Measurements from ENCODE around the gene RABAC1. TPM values are rescaled to one million over a fixed set of nuclear protein-coding genes. Genes with fewer than 3 reads are reported as not detected.

The RABAC1 gene
- total RNA-seq, 1 experiment from 2014 or later, result 66.3 TPM

DNA sequence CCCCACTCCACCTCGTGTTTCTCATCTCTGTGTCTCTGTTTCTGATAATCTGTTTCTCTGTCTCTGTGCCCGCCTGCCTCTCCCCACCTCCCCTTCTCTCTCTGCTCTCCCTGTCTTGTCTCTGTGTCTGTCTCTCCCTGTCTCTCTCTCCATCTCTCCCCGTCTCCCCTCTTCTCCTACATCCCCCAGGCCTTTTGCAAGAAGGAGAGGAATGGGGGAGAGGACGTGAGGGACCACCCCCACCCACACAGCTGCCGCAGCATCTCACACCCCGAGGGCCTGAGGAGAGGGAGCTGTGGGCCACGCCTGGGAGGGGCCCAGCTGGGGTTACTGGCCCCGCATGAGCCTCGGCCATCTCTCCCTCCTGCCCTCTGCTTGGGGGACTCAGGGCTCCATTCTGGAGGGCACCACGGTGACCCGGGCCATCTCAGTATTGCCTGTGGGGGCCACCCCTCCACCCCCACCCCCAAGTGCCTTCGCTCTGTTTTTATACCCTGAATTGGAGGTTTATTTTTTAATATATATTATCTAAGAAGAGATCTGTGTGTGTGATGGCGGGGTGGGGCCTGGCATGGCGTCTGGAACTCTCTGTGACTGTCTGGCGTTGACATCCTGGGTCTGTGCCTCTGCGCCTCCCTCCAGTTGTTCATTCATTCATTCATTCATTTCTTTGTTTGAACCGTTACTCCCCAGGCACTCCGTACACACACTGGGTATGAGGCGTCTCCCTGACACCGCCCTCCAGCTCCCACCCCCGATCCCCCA, 52.0 kb downstream of the RABAC1 start:
- RAD21 ChIA-PET (ENCODE audit: low non-redundant PET in 1 of 2, low total read pairs in 2 of 2, uncharacterized antibody in 2 of 2, unreplicated experiment in 2 of 2), result no interaction called here
- DNase-seq (ENCODE audit: low read depth, low spot score), result no peak
- no peaks in the 10 kb centered on the region for H3K27me3 ChIP-seq (ENCODE audit: insufficient read depth, low read length)
- H3K27ac ChIP-seq (ENCODE audit: low read depth, low read length), result no peak overlapping the region
- H4K20me1 ChIP-seq (ENCODE audit: insufficient read depth), result no peaks in the 10 kb centered on the region
- no peaks in the 10 kb centered on the region for H3K79me2 ChIP-seq (ENCODE audit: insufficient read depth, low read length)
- H3K4me1 ChIP-seq (ENCODE audit: control insufficient read depth in 1 of 2, insufficient read depth in 2 of 2, low read length in 2 of 2), result peaks cover 0 to 6% of the 10 kb centered on the region in 2 experiments; a peak in 1 of 4 replicates
- peaks cover 23 to 29% of the 10 kb centered on the region in 2 experiments; a peak in 3 of 4 replicates for H3K36me3 ChIP-seq (ENCODE audit: control insufficient read depth in 1 of 2, insufficient read depth in 2 of 2, low read length in 2 of 2)
- TF ChIP-seq ZBTB33 (IDR thresholded peaks at IDR 0.05; ENCODE audit: extremely low read depth, insufficient replicate concordance, low read length) (no peak), RAD21 (IDR thresholded peaks at IDR 0.05; ENCODE audit: low read depth) (no peak), EGR1 (IDR thresholded peaks at IDR 0.05; ENCODE audit: low read depth) (no peak), FOSL1 (IDR thresholded peaks at IDR 0.05; ENCODE audit: low read depth) (no peak), CBX3 (IDR thresholded peaks at IDR 0.05; ENCODE audit: low read depth) (no peak), EZH2 (IDR thresholded peaks at IDR 0.05) (no peak), EZH2phosphoT487 (IDR thresholded peaks at IDR 0.05; ENCODE audit: borderline replicate concordance) (no peak), SIN3A (IDR thresholded peaks at IDR 0.05; ENCODE audit: low read depth) (no peak), POLR2A (IDR thresholded peaks at IDR 0.05; ENCODE audit: borderline replicate concordance, extremely low read depth, insufficient read depth, insufficient read length) (no peak), POLR2AphosphoS5 (IDR thresholded peaks at IDR 0.05; ENCODE audit: low read depth, low read length) (no peak), ZNF274 (IDR thresholded peaks at IDR 0.05; ENCODE audit: low read depth, low read length) (no peak)
- no peak overlapping the region for H3K4me2 ChIP-seq (ENCODE audit: low read length)
- H3K4me3 ChIP-seq (replicated peaks in 1 of 2; ENCODE audit: low read depth in 1 of 2, low read length in 2 of 2), result no peak overlapping the region
- BruUV-seq (replicated peaks), result no TSS peak
- H2AFZ ChIP-seq (ENCODE audit: low read depth, low read length, poor library complexity, severe bottlenecking), result no peak overlapping the region
- CTCF ChIA-PET, result no interaction called here
- POLR2A ChIA-PET, result no interaction called here
- no peak for ATAC-seq
- no peaks in the 10 kb centered on the region for H3K9me2 ChIP-seq (ENCODE audit: insufficient read depth)
- intact Hi-C loops (cut with micrococcal nuclease), result no loop called here
- H3K9ac ChIP-seq (ENCODE audit: low read length), result no peak overlapping the region
- H3K9me3 ChIP-seq (ENCODE audit: control insufficient read depth in 1 of 2, insufficient read depth in 1 of 2, low read depth in 1 of 2, low read length in 2 of 2), result no peaks in the 10 kb centered on the region

Other genes with a start within 250 kb of the RABAC1 start
- 0.59 TPM for gene CEACAM6, start 203.8 kb downstream of the RABAC1 start, total RNA-seq (2021; ENCODE audit: unreplicated experiment)
- gene CEACAM3, start 162.7 kb downstream of the RABAC1 start, total RNA-seq (2021; ENCODE audit: unreplicated experiment), result not detected
- not detected for gene LYPD4, start 114.6 kb downstream of the RABAC1 start, total RNA-seq (2021; ENCODE audit: unreplicated experiment)
- gene DMRTC2, start 114.3 kb downstream of the RABAC1 start, total RNA-seq (2021; ENCODE audit: unreplicated experiment), result not detected
- 3,020 TPM for gene RPS19, start 99.1 kb downstream of the RABAC1 start, total RNA-seq (2021; ENCODE audit: unreplicated experiment)
- 0.69 TPM for gene CD79A, start 82.0 kb downstream of the RABAC1 start, total RNA-seq (2021; ENCODE audit: unreplicated experiment)
- gene ARHGEF1, start 76.1 kb downstream of the RABAC1 start, total RNA-seq (2021; ENCODE audit: unreplicated experiment), result 110 TPM
- 0.79 TPM for gene ERFL, start 30.9 kb downstream of the RABAC1 start, total RNA-seq (2021; ENCODE audit: unreplicated experiment)
- 34.7 TPM for gene ATP1A3, start 34.9 kb upstream of the RABAC1 start, total RNA-seq (2021; ENCODE audit: unreplicated experiment)
- 1.7 TPM for gene GRIK5, start 110.9 kb upstream of the RABAC1 start, total RNA-seq (2021; ENCODE audit: unreplicated experiment)
- gene ZNF574, start 116.8 kb upstream of the RABAC1 start, total RNA-seq (2021; ENCODE audit: unreplicated experiment), result 24.6 TPM
- 0.89 TPM for gene POU2F2, start 173.1 kb upstream of the RABAC1 start, total RNA-seq (2021; ENCODE audit: unreplicated experiment)

Measured in HCT116 (cell line).